ENCODE measurements around the gene MOB3C.

MOB3C gene

DNA sequence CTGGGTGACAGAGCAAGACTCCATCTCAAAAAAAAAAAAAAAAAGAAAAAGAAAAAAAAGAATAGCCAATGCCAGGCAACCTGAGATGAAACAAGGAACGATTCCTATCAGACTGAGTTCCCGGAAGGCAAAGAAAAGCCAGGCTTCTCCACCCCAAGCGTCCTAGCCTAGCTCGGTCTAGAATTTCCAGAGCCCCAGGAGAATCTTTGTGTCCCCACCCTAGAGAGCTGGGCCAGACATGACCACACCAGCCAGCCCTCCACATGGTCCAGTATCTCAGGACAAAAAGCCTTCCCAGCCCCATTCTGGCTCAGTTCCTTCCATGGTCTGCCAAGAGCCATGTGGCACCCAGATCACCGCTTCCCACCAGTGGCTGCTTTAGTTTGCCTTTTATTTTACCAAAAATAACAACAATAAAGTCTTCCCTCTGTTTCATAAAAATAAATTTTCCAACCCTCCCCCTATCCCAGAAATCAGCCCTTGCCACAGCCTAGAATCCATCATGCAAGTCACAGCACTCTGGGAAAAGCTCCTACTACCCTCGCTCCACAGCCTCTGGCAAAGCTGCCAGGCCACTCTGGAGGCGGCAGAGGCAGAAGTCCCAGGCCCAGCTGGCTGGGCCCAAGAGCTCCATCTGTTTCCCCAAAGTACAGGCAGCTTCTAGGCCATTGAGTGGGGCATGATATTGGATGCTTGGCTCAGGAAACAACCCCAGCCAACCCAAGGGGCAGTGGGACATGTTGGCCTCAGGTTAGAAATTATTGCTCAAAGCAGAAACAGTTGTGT, 9.1 kb downstream of the MOB3C start:
- in situ Hi-C loops (cut with HindIII; ENCODE audit: low sequenced_read_pairs) = no loop called here

- in situ Hi-C loops (cut with HindIII; ENCODE audit: low sequenced_read_pairs) = no loop called here
These were observed 10.2 kb downstream of the MOB3C start for GRCh38 chr1:46606255-46606965.

DNA sequence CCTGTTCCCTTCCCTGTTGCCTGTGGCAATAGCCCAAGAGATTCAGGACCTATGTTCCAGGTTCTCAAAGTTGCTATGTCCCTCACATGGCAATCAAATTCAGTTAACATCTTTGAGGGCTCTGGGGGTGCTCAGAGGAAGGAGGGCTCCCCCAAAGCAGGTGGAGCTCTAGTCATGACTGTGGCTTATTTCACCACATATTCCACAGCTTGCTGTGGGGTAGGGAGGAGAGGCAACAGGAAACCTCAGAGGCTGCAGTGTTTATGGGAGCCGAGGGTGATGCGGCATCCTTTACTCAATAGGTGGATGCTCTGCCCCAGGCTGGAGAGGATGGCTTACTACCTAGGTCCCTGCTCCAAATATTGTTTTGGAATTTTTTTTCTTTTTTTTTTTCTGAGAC, 11.4 kb downstream of the MOB3C start:
- in situ Hi-C loops (cut with HindIII; ENCODE audit: low sequenced_read_pairs) = no loop called here

GRCh38 chr1:46603858-46604549, 12.6 kb downstream of the MOB3C start, which contains the start of gene MKNK1:
Gene MKNK1 (minus strand): TSS chr1:46604268. CDS start chr1:46583327, 20,941 bp downstream.
- in situ Hi-C loops (cut with HindIII; ENCODE audit: low sequenced_read_pairs) = no loop called here

DNA sequence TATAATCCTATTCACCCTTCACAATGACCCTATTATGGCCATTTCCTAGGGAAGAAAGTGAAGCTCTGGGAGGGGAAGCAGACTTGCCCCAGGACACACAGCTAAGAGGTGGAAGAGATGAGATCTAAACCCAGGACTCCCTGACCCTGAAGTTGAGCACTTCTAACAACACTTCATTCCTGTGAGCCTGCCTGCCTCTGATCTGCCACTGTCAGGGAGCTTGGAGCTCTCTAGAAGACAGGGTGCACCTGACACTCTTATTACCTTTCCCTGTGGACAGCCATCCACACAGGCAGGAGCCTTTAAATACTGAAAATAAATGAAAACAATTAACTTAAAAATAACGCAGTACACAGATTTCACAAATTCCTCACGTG, 13.1 kb downstream of the MOB3C start:
- in situ Hi-C loops (cut with HindIII; ENCODE audit: low sequenced_read_pairs) = no loop called here

DNA sequence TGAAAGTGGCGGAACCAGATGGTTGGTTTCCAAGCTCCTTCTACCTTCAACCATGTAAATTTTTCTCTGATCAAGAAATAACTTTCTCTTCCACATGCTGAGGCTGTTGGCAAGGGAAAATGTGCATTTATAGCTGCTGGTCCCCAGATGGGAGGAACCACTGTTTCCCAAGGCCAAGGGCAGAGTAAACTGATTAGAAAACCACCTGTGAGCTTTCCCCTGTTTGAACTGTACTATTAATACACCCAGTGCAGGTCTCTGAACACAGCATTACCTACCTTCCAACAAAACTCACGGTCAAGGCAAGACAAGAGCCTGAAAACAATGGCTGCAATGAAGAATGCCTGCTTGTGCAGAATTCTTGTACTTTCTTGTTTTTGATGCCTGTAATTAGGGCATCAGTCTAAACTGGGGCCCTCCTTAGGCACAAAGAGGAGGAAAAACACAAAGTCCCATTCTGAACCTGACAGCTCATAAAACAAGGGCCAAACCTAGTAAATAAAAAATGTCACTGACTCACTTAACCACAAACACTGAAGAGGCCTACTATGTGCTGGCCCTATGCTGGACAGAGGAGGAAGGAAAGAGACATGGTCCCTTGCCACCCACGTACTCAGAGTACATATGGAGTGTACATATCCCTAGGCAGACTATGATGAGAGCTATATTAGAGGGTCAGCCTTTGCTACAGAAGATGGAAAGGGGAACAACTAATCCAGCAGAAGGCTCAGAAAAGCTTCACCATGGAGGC, 15.2 kb downstream of the MOB3C start:
- in situ Hi-C loops (cut with HindIII; ENCODE audit: low sequenced_read_pairs) = no loop called here

- in situ Hi-C loops (cut with HindIII; ENCODE audit: low sequenced_read_pairs) = no loop called here
These were observed 17.3 kb downstream of the MOB3C start for GRCh38 chr1:46599059-46599970.

DNA sequence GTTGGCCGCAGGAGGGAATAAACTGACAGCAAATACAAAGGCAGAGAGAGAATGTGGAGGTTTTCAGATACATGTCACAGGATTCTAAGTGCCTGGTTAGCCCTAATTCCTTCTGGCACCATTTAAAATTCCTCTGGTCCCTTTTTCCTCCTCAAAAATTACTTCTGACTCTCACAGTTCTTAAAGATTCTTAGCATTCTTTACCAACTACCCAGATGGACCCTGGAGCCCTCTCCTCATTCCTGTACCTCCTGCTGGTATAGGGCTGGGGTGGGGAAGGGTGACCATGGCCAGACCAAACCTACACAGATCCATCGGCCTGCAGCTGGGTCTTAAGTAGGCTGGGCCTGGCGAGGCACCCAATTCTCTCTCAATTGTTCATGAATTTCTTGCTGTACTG, 19.8 kb downstream of the MOB3C start:
- in situ Hi-C loops (cut with HindIII; ENCODE audit: low sequenced_read_pairs) = no loop called here

DNA sequence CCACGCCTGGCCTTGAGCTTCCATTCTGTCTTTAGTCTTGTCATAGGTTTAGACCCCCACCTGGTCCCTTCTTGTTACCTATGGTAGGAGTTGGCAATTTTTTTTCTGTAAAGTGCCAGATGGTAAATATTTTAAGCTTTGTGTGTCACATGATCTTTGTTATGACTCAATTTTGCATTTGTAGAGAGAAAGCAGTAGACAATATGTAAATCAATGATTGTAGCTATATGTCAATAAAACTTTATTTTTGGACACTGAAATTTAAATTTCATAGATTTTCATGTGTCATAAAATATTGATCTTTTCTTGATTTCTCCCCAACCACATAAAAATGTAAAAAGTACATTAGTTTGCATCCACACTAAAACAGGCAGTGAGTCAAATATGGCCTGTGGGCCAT, 20.6 kb downstream of the MOB3C start:
- in situ Hi-C loops (cut with HindIII; ENCODE audit: low sequenced_read_pairs) = no loop called here

GRCh38 chr1:46595127-46595526, 21.5 kb downstream of the MOB3C start:
- in situ Hi-C loops (cut with HindIII; ENCODE audit: low sequenced_read_pairs) = no loop called here

DNA sequence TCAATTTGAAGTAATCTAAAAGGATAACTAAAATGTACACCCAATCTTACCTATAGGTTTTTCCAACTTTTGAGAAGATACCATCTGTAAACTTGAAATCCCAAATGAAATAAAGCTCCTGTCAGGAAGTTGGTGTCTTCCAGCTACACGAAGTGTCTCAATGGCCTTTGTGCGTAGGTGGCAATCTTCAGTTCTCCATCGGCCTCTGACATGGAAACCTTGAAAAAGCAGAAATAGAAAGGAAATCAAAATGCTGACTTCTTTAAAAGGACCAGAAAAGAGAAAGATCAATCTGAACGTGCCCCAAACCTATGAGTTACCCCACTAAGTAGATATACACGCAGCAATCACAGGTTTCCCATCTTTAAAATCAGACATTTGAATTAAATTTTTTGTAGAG, 22.5 kb downstream of the MOB3C start:
- in situ Hi-C loops (cut with HindIII; ENCODE audit: low sequenced_read_pairs) = no loop called here

- in situ Hi-C loops (cut with HindIII; ENCODE audit: low sequenced_read_pairs) = no loop called here
These were observed 23.8 kb downstream of the MOB3C start for GRCh38 chr1:46592823-46593222.

- in situ Hi-C loops (cut with HindIII; ENCODE audit: low sequenced_read_pairs) = no loop called here
These were observed 27.1 kb downstream of the MOB3C start for GRCh38 chr1:46589529-46589928.

- in situ Hi-C loops (cut with HindIII; ENCODE audit: low sequenced_read_pairs) = no loop called here
These were observed 29.5 kb downstream of the MOB3C start for GRCh38 chr1:46587069-46587468.

- in situ Hi-C loops (cut with HindIII; ENCODE audit: low sequenced_read_pairs) = no loop called here
These were observed 31.2 kb downstream of the MOB3C start for GRCh38 chr1:46585312-46585938.

- in situ Hi-C loops (cut with HindIII; ENCODE audit: low sequenced_read_pairs) = no loop called here
These were observed 33.1 kb downstream of the MOB3C start for GRCh38 chr1:46583494-46583893.

- in situ Hi-C loops (cut with HindIII; ENCODE audit: low sequenced_read_pairs) = no loop called here
These were observed 33.6 kb downstream of the MOB3C start for GRCh38 chr1:46582972-46583371.

DNA sequence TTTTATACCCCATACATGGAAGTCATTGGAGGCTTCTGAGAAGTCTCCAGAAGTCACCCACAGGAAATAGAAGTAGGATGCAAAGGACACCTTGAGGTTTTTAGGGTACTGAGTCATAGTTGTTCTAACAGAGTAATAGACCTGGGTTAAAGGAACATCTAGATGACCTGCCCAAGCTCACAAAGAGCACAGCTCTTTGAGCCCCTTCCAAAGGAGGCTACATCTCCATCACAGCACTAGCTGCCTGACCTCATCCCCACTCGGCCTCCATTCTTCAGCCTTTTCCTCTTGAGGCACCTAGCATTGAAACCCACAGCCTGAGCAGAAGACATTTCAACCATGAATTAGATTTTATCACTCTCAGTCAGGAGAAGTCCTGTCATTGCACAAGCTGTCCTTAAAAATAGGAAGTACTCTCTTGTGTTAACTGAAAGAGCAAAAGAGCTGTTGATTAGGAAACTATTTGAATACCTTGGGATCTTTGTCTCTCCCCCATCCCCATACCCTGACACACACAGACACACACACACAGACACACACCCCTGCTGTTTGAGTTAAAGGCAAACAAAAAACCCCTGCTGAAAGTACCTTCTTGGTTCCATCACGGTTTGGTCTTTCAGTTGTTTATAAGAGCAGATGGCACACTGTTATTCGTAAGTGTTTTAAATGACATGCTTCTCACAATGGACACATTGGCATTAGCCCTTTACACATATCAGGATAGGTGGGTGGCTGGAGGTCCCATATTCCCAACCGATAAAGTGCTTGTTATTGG, 34.7 kb downstream of the MOB3C start:
- in situ Hi-C loops (cut with HindIII; ENCODE audit: low sequenced_read_pairs) = no loop called here
